GM12801 (cell line): ENCODE measurements around the gene SAG.

Source experiments
- CTCF ChIP-seq: IDR thresholded peaks from one replicate; pipeline ENCODE4 v1.5.1; 2011; ENCODE audit warnings: control low read depth; ENCODE audit not compliant: insufficient read length; ENCODE audit errors: extremely low read depth

The SAG gene

DNA sequence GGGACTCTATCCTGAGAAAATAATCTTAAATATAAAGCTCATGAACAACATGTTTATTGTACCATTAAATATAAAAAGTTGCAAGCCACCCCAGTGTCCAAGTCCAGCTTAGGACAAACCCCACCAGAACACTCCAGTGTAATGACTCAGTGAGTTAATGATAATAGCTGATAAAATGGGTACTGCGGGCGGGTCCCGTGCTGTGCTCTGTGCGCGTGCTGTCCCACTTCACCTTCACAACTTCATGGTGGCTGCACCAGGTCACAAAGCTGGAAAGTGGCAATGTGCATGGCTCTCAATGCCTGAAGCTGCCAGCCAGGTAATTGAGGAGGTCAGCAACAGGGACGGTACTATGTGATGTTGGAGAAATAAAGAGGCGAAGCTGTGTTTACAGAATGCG is 65.2 kb downstream of the SAG start:
- no peak for TF ChIP-seq CTCF

GRCh38 chr2:233373316-233373715 is 65.7 kb downstream of the SAG start:
- no peak for TF ChIP-seq CTCF

GRCh38 chr2:233375490-233376314 is 68.1 kb downstream of the SAG start:
- TF ChIP-seq CTCF = no peak

GRCh38 chr2:233379034-233379433 is 71.4 kb downstream of the SAG start:
- TF ChIP-seq CTCF = no peak

DNA sequence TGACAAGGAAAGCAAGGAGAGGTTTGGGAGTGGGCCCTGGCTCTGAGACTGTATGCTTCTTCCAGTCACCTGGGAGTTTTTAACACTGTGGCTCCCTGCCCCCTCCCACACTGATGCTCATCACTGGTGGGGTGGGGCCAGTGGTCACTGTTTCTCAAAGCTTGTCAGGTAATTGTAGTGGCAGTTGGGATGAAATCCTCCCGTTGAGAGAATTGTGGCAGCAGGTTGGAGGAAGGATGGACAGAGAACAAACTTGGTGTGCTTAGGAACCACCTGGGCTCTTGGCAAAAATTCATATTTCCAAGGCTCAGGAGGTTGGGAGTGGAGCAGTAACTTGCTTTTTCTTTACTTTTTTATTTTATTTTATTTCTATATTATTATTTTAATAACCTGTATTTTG is 71.8 kb downstream of the SAG start:
- TF ChIP-seq CTCF = no peak

DNA sequence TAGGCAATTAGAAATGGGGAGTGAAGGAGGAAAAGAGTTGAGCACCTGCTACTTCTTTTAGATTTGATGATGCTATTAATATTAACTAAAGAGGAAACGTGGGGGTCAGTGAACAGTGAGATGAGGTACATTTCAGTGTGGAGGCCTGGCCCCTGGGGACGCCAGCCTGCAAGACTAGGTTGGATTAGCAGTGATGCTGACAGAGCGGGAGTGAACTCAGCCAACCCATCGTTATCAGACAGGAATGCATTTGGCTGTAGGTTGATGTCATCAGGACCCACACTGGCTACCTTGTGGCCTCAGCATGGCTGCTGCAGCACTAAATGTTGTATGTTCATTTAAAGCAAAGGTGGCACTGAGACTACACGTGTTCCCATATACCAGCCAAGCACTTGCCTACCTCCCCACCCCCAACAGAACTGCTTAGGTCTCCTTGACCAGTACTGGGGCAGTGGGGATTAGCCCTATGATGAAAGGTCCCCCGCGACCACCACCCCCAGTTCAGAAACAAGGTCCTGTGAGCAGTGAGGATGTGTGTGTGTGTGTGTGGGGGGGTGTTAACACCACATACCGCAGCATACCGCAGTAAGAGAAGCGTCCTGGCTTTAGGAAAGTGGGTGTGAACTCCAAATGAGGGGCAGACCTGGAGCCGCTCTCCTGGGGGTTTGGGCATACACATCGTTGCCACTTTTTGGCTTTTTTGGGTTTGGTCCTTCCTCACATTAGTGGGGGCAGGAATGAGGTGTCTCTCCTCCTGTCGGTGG is 72.7 kb downstream of the SAG start:
- TF ChIP-seq CTCF = no peak

DNA sequence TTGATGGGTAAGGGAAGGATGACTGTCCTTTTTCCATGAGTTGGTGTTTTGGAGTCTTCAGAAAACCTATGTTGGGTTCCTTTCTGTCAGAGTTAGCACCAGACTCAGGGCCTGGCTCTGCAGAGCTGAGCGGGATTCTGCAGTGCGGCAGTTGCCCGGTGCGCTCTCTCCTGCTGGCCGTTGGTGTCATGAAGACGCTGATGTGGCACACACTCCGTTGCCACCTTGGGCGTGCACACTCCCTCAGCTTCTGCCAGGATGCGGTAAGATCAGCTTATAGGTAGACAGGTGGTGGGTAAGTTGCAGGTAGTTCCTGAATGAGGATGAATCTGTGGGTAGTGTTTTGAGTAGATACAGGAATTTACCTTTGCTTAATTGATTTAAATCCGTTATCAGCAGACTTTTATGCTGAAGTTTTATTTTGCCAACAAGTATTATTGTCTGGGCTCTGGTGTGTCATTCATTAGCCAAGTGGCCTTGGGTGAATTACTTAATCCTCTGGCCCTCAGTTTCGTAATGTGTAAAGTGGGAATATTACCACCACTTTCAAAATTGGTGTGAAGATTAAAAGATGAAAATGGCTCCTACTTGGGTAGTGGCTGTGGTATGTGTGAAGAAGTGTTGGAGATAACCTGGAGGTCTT is 73.5 kb downstream of the SAG start:
- no peak for TF ChIP-seq CTCF
